ENCODE results near the gene GALP.

DNA sequence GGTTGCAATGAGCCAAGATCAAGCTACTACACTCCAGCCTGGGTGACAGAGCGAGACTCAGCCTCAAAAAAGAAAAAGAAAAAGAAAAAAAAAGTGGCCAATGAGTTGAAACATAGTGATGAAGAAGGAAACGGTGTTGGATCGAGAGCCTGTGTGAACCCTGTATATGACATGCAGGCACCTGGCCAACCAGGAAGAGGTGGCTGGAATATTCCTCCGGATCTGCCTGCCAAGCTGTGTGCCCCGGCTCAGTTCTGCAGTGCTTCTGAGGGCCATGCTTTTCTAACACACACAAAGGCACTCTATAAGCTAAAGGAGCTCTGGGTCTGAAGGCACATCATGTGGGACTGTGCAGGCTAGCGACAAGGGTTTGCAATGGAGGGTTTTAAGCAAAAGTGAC lies 38.4 kb upstream of the GALP start:
- TF ChIP-seq, protein P1, sequence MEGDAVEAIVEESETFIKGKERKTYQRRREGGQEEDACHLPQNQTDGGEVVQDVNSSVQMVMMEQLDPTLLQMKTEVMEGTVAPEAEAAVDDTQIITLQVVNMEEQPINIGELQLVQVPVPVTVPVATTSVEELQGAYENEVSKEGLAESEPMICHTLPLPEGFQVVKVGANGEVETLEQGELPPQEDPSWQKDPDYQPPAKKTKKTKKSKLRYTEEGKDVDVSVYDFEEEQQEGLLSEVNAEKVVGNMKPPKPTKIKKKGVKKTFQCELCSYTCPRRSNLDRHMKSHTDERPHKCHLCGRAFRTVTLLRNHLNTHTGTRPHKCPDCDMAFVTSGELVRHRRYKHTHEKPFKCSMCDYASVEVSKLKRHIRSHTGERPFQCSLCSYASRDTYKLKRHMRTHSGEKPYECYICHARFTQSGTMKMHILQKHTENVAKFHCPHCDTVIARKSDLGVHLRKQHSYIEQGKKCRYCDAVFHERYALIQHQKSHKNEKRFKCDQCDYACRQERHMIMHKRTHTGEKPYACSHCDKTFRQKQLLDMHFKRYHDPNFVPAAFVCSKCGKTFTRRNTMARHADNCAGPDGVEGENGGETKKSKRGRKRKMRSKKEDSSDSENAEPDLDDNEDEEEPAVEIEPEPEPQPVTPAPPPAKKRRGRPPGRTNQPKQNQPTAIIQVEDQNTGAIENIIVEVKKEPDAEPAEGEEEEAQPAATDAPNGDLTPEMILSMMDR (IDR thresholded peaks at IDR 0.05): no peak
- TF ChIP-seq EZH2 (IDR thresholded peaks at IDR 0.05; ENCODE audit: borderline replicate concordance, insufficient read depth, low read depth, low read length, poor library complexity, severe bottlenecking): no peak
